K562 (cell line): ENCODE data around the gene NIPA2. TPM values are rescaled to one million over a fixed set of nuclear protein-coding genes. Genes with fewer than 3 reads are reported as not detected.
"Not testable (repeated sequence)": the region's sequence is repeated elsewhere in the genome, so short reads cannot be mapped to it uniquely, and the experiment has no call there.

Experiments
- ATAC-seq: fragments of 200-7000 bp; cut with Tn5 transposase; 3 replicates; pipeline ENCODE4 v1.9.1; 2020; ENCODE audit warnings: moderate library complexity
- BruUV-seq: library from RNA; stranded (reverse); fragments of 400-500 nt; replicated peaks from 2 replicates; lab custom pipeline; 2021; lab: Mats Ljungman, UMichigan
- CTCF ChIA-PET: fragments of 300-600 bp; formaldehyde crosslinking; extraction: SDS; loops from one replicate; lab custom pipeline; 2021; ENCODE audit warnings: low intra/inter-chr PET ratio; lab: Yijun Ruan, JAX
- POLR2A ChIA-PET: fragments of 300-600, 350-650 bp; sonication (Branson Sonifier 250); formaldehyde crosslinking; extraction: SDS; loops from one replicate; lab custom pipeline; 2021; ENCODE audit warnings: antibody characterized with exemption, inconsistent platforms; lab: Yijun Ruan, JAX
- DNase-seq, 4 experiments: peaks; one replicate each; pipeline versions ENCODE4 v3.0.0 to v3.0.0-alpha.2; 2011 to 2018; ENCODE audit warnings: low spot score in 3 of 4, mixed read lengths in 3 of 4; ENCODE audit errors: extremely low read depth in 1 of 4
- FAIRE-seq: peaks from 2 replicates; lab custom pipeline; 2011; peaks lifted over from hg19 to GRCh38; lab: Jason Lieb, UNC
- H2AFZ ChIP-seq: 2 replicates; pipeline ENCODE4 v1.6.0; 2011; ENCODE audit warnings: low read depth, low read length, control low read depth, inconsistent platforms
- H3K27ac ChIP-seq: fragments of 200-600 bp; 3 replicates; pipeline ENCODE4 v1.8.0; 2011; ENCODE audit warnings: low read depth, mild to moderate bottlenecking, control low read depth, inconsistent platforms, low read length, moderate library complexity, mixed read lengths; ENCODE audit errors: extremely low read depth
- H3K27me3 ChIP-seq, 2 experiments: fragments of 300-600 bp in 1 of 2; 2 replicates in 1 of 2; 3 replicates in 1 of 2; pipeline versions ENCODE4 v1.6.0 to v1.8.0; 2011; ENCODE audit warnings: inconsistent platforms in 2 of 2, low read length in 2 of 2, mild to moderate bottlenecking in 1 of 2, mixed read lengths in 1 of 2, moderate library complexity in 1 of 2; ENCODE audit not compliant: control insufficient read depth in 2 of 2, insufficient read depth in 2 of 2
- H3K36me3 ChIP-seq: fragments of 300-600 bp; 3 replicates; pipeline ENCODE4 v1.8.0; 2011; ENCODE audit warnings: mild to moderate bottlenecking, low read length, inconsistent platforms; ENCODE audit not compliant: control insufficient read depth, insufficient read depth
- H3K4me1 ChIP-seq, 2 experiments: fragments of 200-600 bp in 1 of 2; replicated peaks in 1 of 2; 2 replicates in 1 of 2; 3 replicates in 1 of 2; pipeline versions ENCODE4 v1.5.1 to v1.8.0; 2011; ENCODE audit warnings: inconsistent platforms in 2 of 2, low read length in 2 of 2, mild to moderate bottlenecking in 1 of 2, mixed read lengths in 1 of 2, moderate library complexity in 1 of 2; ENCODE audit not compliant: control insufficient read depth in 2 of 2, insufficient read depth in 2 of 2
- H3K4me2 ChIP-seq: 2 replicates; pipeline ENCODE4 v1.6.1; 2011; ENCODE audit warnings: low read length, control low read depth, inconsistent platforms, mixed read lengths; ENCODE audit not compliant: insufficient read depth
- H3K4me3 ChIP-seq: fragments of 200-600 bp; sonication (generic), shearing (Covaris generic); 2 replicates; pipeline ENCODE4 v1.5.1; 2016; ENCODE audit warnings: control low read depth, inconsistent platforms
- H3K79me2 ChIP-seq: fragments of 200-600 bp; 3 replicates; pipeline ENCODE4 v1.8.0; 2011; ENCODE audit warnings: low read length, inconsistent platforms; ENCODE audit not compliant: control insufficient read depth, insufficient read depth
- H3K9ac ChIP-seq, 2 experiments: 2 replicates each; pipeline versions ENCODE4 v1.6.0 to v1.6.1; 2011; ENCODE audit warnings: low read depth in 2 of 2, low read length in 2 of 2, control low read depth in 1 of 2, inconsistent platforms in 1 of 2, mild to moderate bottlenecking in 1 of 2, mixed read lengths in 1 of 2; ENCODE audit not compliant: insufficient read depth in 1 of 2
- H3K9me1 ChIP-seq: one replicate; pipeline ENCODE4 v1.6.0; 2011; ENCODE audit warnings: inconsistent platforms, mild to moderate bottlenecking, low read length, moderate library complexity; ENCODE audit not compliant: control insufficient read depth, insufficient read depth
- H3K9me3 ChIP-seq: replicated peaks from 2 replicates; pipeline ENCODE4 v1.5.1; 2011; ENCODE audit warnings: low read depth, low read length, inconsistent platforms; ENCODE audit not compliant: control insufficient read depth, insufficient read depth
- H4K20me1 ChIP-seq: replicated peaks from 2 replicates; pipeline ENCODE4 v1.6.1; 2011; ENCODE audit warnings: low read length, inconsistent platforms, mixed read lengths; ENCODE audit not compliant: control insufficient read depth, insufficient read depth
- CEBPB ChIP-seq: fragments of 450-650 bp; IDR thresholded peaks from 2 replicates; pipeline ENCODE4 v1.6.1; 2016; ENCODE audit warnings: missing genetic modification characterization, missing compliant biosample characterization
- CEBPG ChIP-seq, 3 experiments: fragments of 200-800 bp in 1 of 3; sonication (Bioruptor generic) in 1 of 3; sonication (generic) in 1 of 3; formaldehyde crosslinking in 1 of 3; IDR thresholded peaks in 2 of 3; conservative IDR thresholded peaks in 1 of 3; 2 replicates each; pipeline versions ENCODE4 v1.6.1 to v1.8.0; 2016 to 2022; ENCODE audit warnings: missing compliant biosample characterization in 2 of 3, missing genetic modification characterization in 2 of 3, mild to moderate bottlenecking in 1 of 3, missing genetic modification reagents in 1 of 3
- FOXK1 ChIP-seq: sonication (generic); formaldehyde crosslinking; IDR thresholded peaks from 2 replicates; pipeline ENCODE4 v1.8.0; 2022; ENCODE audit warnings: missing genetic modification reagents, mild to moderate bottlenecking, borderline replicate concordance
- WGBS: fragments of 100-300 bp; shearing (Covaris generic); methylation state at CpG from one replicate; pipeline ENCODE4 v1.1.6; 2016; ENCODE audit warnings: low coverage, mixed read lengths; ENCODE audit not compliant: insufficient coverage; ENCODE audit errors: missing lambda C conversion rate; 5-methylcytosine and 5-hydroxymethylcytosine counted together
- in situ Hi-C: fragments of 300-500 bp; cut with MboI; formaldehyde crosslinking; loops from 4 replicates; pipeline ENCODE4 v1.15.0; 2018; ENCODE audit warnings: inconsistent platforms, mixed read lengths
- intact Hi-C: fragments of 100-400 bp; cut with micrococcal nuclease; formaldehyde crosslinking; loops from 2 replicates; pipeline ENCODE4 v1.14.2; 2022
- polyA plus RNA-seq, 8 experiments: library from polyadenylated mRNA; depleted of rRNA in 4 of 8; stranded (reverse) in 5 of 8; unstranded in 3 of 8; fragments of >200 nt; fragmentation: Nextera tagmentation in 2 of 8; fragmentation: Illumina TruSeq in 1 of 8; extraction: Ambion mirVana in 2 of 8; extraction: Trizol in 1 of 8; gene quantifications; 2 replicates each; pipeline versions ENCODE4 v1.2.1 to v1.2.3, GENCODE V29; 2011 to 2014; ENCODE audit warnings: inconsistent platforms in 1 of 8, missing spikeins in 1 of 8
- total RNA-seq, 7 experiments: library from RNA; depleted of rRNA in 6 of 7; stranded (reverse); fragments of >200 nt in 6 of 7; fragmentation: Illumina TruSeq in 2 of 7; extraction: Trizol in 2 of 7; gene quantifications; 2 replicates each; pipeline versions ENCODE4 v1.2.1 to v1.2.3, GENCODE V29; 2011 to 2021; ENCODE audit warnings: low replicate concordance in 1 of 7

Gene NIPA2
- total and polyA plus RNA-seq, 9 of the 15 experiments (the other 6 are each of a cell fraction or from before 2014, with no cell fraction given) = 18.7 to 107 (median 87.3) TPM

DNA sequence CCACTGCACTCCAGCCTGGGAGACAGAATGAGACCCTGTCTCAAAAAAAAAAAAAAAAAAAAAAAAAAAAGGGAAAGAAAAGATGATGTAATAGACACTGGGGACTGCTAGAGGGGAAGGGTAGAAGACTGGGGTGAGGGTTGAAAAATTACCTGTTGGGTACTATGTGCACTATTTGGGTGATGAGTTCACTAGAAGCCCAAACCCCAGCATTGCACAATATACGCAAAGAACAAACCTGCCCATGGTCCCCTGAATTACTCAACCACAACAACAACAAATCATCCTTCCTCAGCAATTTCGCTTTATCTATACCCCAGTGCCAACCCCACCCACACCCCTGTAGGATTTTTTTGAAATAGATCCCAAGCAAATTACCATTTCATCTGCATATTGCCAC lies 38.6 kb upstream of the NIPA2 start:
- in situ Hi-C loops = no loop called here

DNA sequence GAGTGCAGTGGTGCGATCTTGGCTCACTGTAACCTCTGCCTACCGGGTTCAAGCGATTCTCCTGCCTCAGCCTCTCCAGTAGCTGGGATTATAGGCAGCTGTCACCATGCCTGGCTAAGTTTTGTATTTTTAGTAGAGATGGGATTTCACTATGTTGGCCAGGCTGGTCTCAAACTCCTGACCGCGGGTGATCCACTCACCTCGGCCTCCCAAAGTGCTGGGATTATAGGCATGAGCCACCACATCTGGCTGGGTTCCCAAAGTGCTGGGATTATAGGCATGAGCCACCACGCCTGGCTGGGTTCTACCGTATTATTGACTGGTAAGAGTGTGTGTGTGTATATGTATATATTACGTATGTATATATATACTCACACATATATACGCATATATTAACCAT lies 35.5 kb upstream of the NIPA2 start:
- FAIRE-seq, intact Hi-C loops, in situ Hi-C loops, DNase-seq, H3K27ac ChIP-seq, H3K9ac ChIP-seq, ATAC-seq, CTCF ChIA-PET, H4K20me1 ChIP-seq, H3K9me1 ChIP-seq, H3K9me3 ChIP-seq, H3K27me3 ChIP-seq, H3K4me3 ChIP-seq, H3K4me2 ChIP-seq, BruUV-seq, H2AFZ ChIP-seq, H3K4me1 ChIP-seq, H3K36me3 ChIP-seq: not testable (repeated sequence)
- 87% methylated on average over 10 of the region's 10 CpGs for WGBS
- POLR2A ChIA-PET = interaction anchor here (0.6 to 0.7 kb wide), 2 partner anchors 11 to 47 kb away, joined by 3 read pairs; no protein-coding TSS in a partner anchor
- H3K79me2 ChIP-seq = peaks cover 61% of the 10 kb centered on the region

More for the DNA sequence above, 38.6 kb upstream of the NIPA2 start:
- Histone ChIP-seq H3K27ac (no peak overlapping the region), H3K4me3 (no peak overlapping the region), H2AFZ (no peak overlapping the region), H3K4me2 (no peak overlapping the region), H3K9me1 (peaks cover 8% of the 10 kb centered on the region), H3K9ac (no peak overlapping the region), H3K9me3 (no peaks in the 10 kb centered on the region), H3K4me1 (peaks cover 10% of the 10 kb centered on the region in 2 experiments), H3K36me3 (peaks cover 5% of the 10 kb centered on the region; the same call in 1 of the 3 replicates), H3K79me2 (peaks cover 67% of the 10 kb centered on the region), H3K27me3 (no peaks in the 10 kb centered on the region), H4K20me1 (peaks cover 9% of the 10 kb centered on the region)
- POLR2A ChIA-PET = no interaction called here
- intact Hi-C loops = no loop called here
- ATAC-seq (no peak), FAIRE-seq (no peak), DNase-seq (no peak)
- CTCF ChIA-PET = no interaction called here
- 82% methylated on average over 2 of the region's 2 CpGs for WGBS
- TF ChIP-seq CEBPG (CRISPR knock-in tag; IDR thresholded peaks at IDR 0.05) (peak; percentile 28; the same call in 1 of the 2 replicates), CEBPG (tag; conservative IDR thresholded peaks at IDR 0.05 in 1 of 2, IDR thresholded peaks at IDR 0.05 in 1 of 2) (peak; percentile 33 to 38; a peak in 2 of 4 replicates), FOXK1 (CRISPR knock-in tag) (no peak), CEBPB (tag) (peak; percentile 67; the same call in 1 of the 2 replicates)
- no TSS peak for BruUV-seq
